Ovary (tissue), 9 donors: ENCODE measurements around the gene MACC1. TPM values are rescaled to one million over a fixed set of nuclear protein-coding genes. Genes with fewer than 3 reads are reported as not detected.

Source experiments
- DNase-seq, 5 donors: peaks; one replicate each; pipeline ENCODE4 v3.0.0-alpha.2; 2019 to 2020
- H3K27ac ChIP-seq, 2 donors: fragments of 200-600 bp; one replicate each; pipeline versions ENCODE4 v1.5.1 to v1.8.0; 2019 to 2022
- H3K27me3 ChIP-seq: fragments of 200-600 bp; one replicate; pipeline ENCODE4 v1.8.0; 2022
- H3K36me3 ChIP-seq: fragments of 200-600 bp; sonication (generic); one replicate; pipeline ENCODE4 v1.5.1; 2019
- H3K4me1 ChIP-seq: one replicate; pipeline ENCODE4 v1.8.1; 2013; ENCODE audit warnings: mild to moderate bottlenecking, moderate library complexity; ENCODE audit not compliant: insufficient read depth
- H3K4me3 ChIP-seq: fragments of 200-600 bp; sonication (generic); one replicate; pipeline ENCODE4 v1.5.1; 2017
- H3K9me3 ChIP-seq, 2 donors: fragments of 200-600 bp in 1 of 2; sonication (generic) in 1 of 2; one replicate each; pipeline versions ENCODE4 v1.5.1 to v1.8.1; 2013 to 2019; ENCODE audit warnings: mild to moderate bottlenecking in 1 of 2, moderate library complexity in 1 of 2
- EP300 ChIP-seq: sonication (generic); formaldehyde crosslinking; IDR thresholded peaks from one replicate; pipeline ENCODE4 v1.6.1; 2017; ENCODE audit warnings: antibody characterized with exemption
- POLR2A ChIP-seq: fragments of 450-650 bp; IDR thresholded peaks from one replicate; pipeline ENCODE4 v1.6.1; 2017; ENCODE audit warnings: antibody characterized with exemption, mild to moderate bottlenecking, moderate library complexity
- WGBS, 3 donors: extraction: QIAGEN DNeasy Blood & Tissue Kit in 1 of 3; methylation state at CpG; one replicate each; pipeline versions ENCODE4 v1.1.5 to v1.1.7; 2013 to 2017; 5-methylcytosine and 5-hydroxymethylcytosine counted together
- intact Hi-C, 4 donors: fragments of 100-400 bp; cut with DNase I; formaldehyde crosslinking; loops; one replicate each; pipeline versions ENCODE4 v1.11.0 to v1.15.1; 2022 to 2023
- polyA plus RNA-seq, 2 donors: library from polyadenylated mRNA; stranded (reverse); fragments of 200-250 nt in 1 of 2; fragments of 350-450 nt in 1 of 2; fragmentation: Illumina TruSeq in 1 of 2; extraction: RNeasy Lipid Tissue Mini Kit (QIAGEN cat#74804) in 1 of 2; gene quantifications; one replicate each; pipeline ENCODE4 v1.2.3, GENCODE V29; 2013 to 2014
- total RNA-seq, 7 donors: library from RNA; depleted of rRNA in 2 of 7; stranded (reverse); fragments of >200 nt in 2 of 7; fragmentation: NEBNext Ultra II Directional in 3 of 7; extraction: Animal tissue kit (Norgen Biotek cat#: 25700) in 3 of 7; gene quantifications; one replicate each; pipeline versions ENCODE4 v1.1.0 to v1.2.4, GENCODE V29; 2016 to 2023
- TF ChIP-seq, protein P1 (sequence below), 3 donors: fragments of 450-650 bp in 2 of 3; fragments of 200-600 bp in 1 of 3; IDR thresholded peaks; one replicate each; pipeline versions ENCODE4 v1.5.1 to v1.8.0; 2016 to 2022; ENCODE audit warnings: antibody characterized with exemption in 3 of 3, mild to moderate bottlenecking in 1 of 3
- donor health status: DM: no; HTN: no; CAD: no; lungs with moderate emphysema.
- donor health status: DM: no; HTN: no; CAD: no.
- donor health status: Bipolar disorder and iron deficiency.
- donor health status: DM: yes; HTN: yes; CAD: no.
- donor health status: DM: no; HTN: no; CAD: no.
- donor health status: DM: yes; HTN: yes; CAD: no.

MACC1 gene
- total and polyA plus RNA-seq, 9 donors, result 0.05 to 3.5 (median 0.33) TPM; not detected in 2

- intact Hi-C loops, result no loop called here
- WGBS, 3 donors, result 2 to 7% (median 5%) methylated on average over 3 of the region's 3 CpGs
- no peak for DNase-seq
- Histone ChIP-seq H3K36me3 (no peaks in the 10 kb centered on the region), H3K4me3 (no peak overlapping the region), H3K27me3 (no peaks in the 10 kb centered on the region), H3K27ac (peak overlapping the region in 1 of 2 donors; percentile 1), H3K9me3 (no peaks in the 10 kb centered on the region), H3K4me1 (no peaks in the 10 kb centered on the region)
- no peak for TF ChIP-seq EP300
- no peak for TF ChIP-seq POLR2A
- TF ChIP-seq, protein P1, sequence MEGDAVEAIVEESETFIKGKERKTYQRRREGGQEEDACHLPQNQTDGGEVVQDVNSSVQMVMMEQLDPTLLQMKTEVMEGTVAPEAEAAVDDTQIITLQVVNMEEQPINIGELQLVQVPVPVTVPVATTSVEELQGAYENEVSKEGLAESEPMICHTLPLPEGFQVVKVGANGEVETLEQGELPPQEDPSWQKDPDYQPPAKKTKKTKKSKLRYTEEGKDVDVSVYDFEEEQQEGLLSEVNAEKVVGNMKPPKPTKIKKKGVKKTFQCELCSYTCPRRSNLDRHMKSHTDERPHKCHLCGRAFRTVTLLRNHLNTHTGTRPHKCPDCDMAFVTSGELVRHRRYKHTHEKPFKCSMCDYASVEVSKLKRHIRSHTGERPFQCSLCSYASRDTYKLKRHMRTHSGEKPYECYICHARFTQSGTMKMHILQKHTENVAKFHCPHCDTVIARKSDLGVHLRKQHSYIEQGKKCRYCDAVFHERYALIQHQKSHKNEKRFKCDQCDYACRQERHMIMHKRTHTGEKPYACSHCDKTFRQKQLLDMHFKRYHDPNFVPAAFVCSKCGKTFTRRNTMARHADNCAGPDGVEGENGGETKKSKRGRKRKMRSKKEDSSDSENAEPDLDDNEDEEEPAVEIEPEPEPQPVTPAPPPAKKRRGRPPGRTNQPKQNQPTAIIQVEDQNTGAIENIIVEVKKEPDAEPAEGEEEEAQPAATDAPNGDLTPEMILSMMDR (IDR thresholded peaks at IDR 0.05), result no peak
Observed at GRCh38 chr7:20146451-20146850, 70.7 kb downstream of the MACC1 start.

DNA sequence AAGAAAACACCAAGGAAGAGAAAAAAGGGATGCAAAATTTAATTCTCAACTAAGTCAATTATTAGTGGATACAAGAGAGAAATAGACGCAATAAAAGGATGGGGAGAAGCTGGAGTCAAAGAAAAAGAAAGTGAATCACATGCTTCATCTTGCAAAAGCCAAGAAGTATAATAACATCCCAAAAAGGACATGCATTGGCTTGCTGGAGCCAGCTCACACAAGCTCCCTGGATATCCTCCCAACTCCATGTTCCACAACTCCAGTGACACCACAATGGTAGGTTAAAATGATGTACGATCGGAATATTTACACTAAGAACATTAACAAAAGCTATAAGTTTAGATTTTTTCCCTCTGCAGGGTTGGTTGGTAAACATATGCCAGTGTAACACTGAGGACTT is 72.4 kb downstream of the MACC1 start:
- Histone ChIP-seq H3K27me3 (no peaks in the 10 kb centered on the region), H3K4me3 (no peak overlapping the region), H3K36me3 (no peaks in the 10 kb centered on the region), H3K9me3 (no peaks in the 10 kb centered on the region), H3K4me1 (no peaks in the 10 kb centered on the region), H3K27ac (no peak overlapping the region)
- WGBS, 3 donors, result 87 to 91% (median 90%) methylated on average over 3 of the region's 3 CpGs
- DNase-seq, result no peak
- intact Hi-C loops, result no loop called here
- TF ChIP-seq POLR2A (no peak), EP300 (no peak)
- TF ChIP-seq, protein P1 (IDR thresholded peaks at IDR 0.05), result no peak

- no peak for DNase-seq
- intact Hi-C loops, result no loop called here
- Histone ChIP-seq H3K4me3 (no peak overlapping the region), H3K36me3 (no peaks in the 10 kb centered on the region), H3K9me3 (no peaks in the 10 kb centered on the region), H3K27me3 (no peaks in the 10 kb centered on the region), H3K4me1 (no peaks in the 10 kb centered on the region), H3K27ac (no peak overlapping the region)
- WGBS, 3 donors, result 78 to 91% (median 88%) methylated on average over 4 of the region's 4 CpGs
- no peak for TF ChIP-seq EP300
- TF ChIP-seq POLR2A, result no peak
- TF ChIP-seq, protein P1 (IDR thresholded peaks at IDR 0.05), result no peak
Observed at GRCh38 chr7:20141666-20142065, 75.5 kb downstream of the MACC1 start.

GRCh38 chr7:20141002-20141345 is 76.2 kb downstream of the MACC1 start:
- 84 to 88% (median 88%) methylated on average over 2 of the region's 2 CpGs for WGBS, 3 donors
- Histone ChIP-seq H3K36me3 (no peaks in the 10 kb centered on the region), H3K9me3 (no peaks in the 10 kb centered on the region), H3K4me3 (no peak overlapping the region), H3K4me1 (no peaks in the 10 kb centered on the region), H3K27ac (no peak overlapping the region), H3K27me3 (no peaks in the 10 kb centered on the region)
- intact Hi-C loops, result no loop called here
- no peak for DNase-seq
- TF ChIP-seq EP300 (no peak), POLR2A (no peak)
- TF ChIP-seq, protein P1 (IDR thresholded peaks at IDR 0.05), result no peak
